Measurements from ENCODE around the gene CDC42EP3. TPM values are rescaled to one million over a fixed set of nuclear protein-coding genes. Genes with fewer than 3 reads are reported as not detected.

CDC42EP3 gene
- total and polyA plus RNA-seq, 2 donors (not counting 1 experiment from before 2014, with no cell fraction given), result 28.0 to 29.9 TPM

- Histone ChIP-seq H3K27ac (ENCODE audit: low read length in 2 of 2) (no peak overlapping the region), H3K36me3 (replicated peaks in 1 of 2; ENCODE audit: control extremely low read depth in 1 of 2, control insufficient read depth in 1 of 2, extremely low read depth in 1 of 2, insufficient read depth in 2 of 2, low read length in 1 of 2) (peaks cover 2 to 4% of the 10 kb centered on the region in 2 experiments), H3K4me1 (ENCODE audit: control insufficient read depth in 2 of 2, insufficient read depth in 2 of 2, low read length in 2 of 2) (peaks cover 44 to 52% of the 10 kb centered on the region in 2 donors), H2AFZ (ENCODE audit: insufficient read depth, low read depth, low read length, poor library complexity, severe bottlenecking) (no peak overlapping the region), H3K79me2 (ENCODE audit: control insufficient read depth, insufficient read depth, low read length) (peaks cover 74% of the 10 kb centered on the region), H3K9me3 (ENCODE audit: control extremely low read depth in 1 of 3, control insufficient read depth in 2 of 3, insufficient read depth in 1 of 3, low read length in 2 of 3) (no peaks in the 10 kb centered on the region), H3K27me3 (replicated peaks in 1 of 4; ENCODE audit: control extremely low read depth in 1 of 4, control insufficient read depth in 3 of 4, insufficient read depth in 4 of 4, low read length in 3 of 4) (no peaks in the 10 kb centered on the region), H3K4me3 (ENCODE audit: control extremely low read depth in 1 of 5, extremely low read depth in 1 of 5, insufficient read depth in 1 of 5, low read depth in 2 of 5, low read length in 4 of 5) (no peak overlapping the region), H4K20me1 (ENCODE audit: control insufficient read depth, insufficient read depth, low read length, poor library complexity, severe bottlenecking) (peaks cover 9% of the 10 kb centered on the region), H3K9ac (ENCODE audit: low read length) (no peak overlapping the region), H3K4me2 (replicated peaks; ENCODE audit: low read depth, low read length, poor library complexity, severe bottlenecking) (no peak overlapping the region)
- ChIA-PET CTCF (interaction anchor here (0.6 to 1.1 kb wide), 3 partner anchors 16 to 253 kb away, joined by 3 to 5 read pairs (median 4); no protein-coding TSS in a partner anchor), POLR2A (no interaction called here)
- TF ChIP-seq, protein P1, sequence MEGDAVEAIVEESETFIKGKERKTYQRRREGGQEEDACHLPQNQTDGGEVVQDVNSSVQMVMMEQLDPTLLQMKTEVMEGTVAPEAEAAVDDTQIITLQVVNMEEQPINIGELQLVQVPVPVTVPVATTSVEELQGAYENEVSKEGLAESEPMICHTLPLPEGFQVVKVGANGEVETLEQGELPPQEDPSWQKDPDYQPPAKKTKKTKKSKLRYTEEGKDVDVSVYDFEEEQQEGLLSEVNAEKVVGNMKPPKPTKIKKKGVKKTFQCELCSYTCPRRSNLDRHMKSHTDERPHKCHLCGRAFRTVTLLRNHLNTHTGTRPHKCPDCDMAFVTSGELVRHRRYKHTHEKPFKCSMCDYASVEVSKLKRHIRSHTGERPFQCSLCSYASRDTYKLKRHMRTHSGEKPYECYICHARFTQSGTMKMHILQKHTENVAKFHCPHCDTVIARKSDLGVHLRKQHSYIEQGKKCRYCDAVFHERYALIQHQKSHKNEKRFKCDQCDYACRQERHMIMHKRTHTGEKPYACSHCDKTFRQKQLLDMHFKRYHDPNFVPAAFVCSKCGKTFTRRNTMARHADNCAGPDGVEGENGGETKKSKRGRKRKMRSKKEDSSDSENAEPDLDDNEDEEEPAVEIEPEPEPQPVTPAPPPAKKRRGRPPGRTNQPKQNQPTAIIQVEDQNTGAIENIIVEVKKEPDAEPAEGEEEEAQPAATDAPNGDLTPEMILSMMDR (IDR thresholded peaks at IDR 0.05), result no peak
- TF ChIP-seq EZH2 (IDR thresholded peaks at IDR 0.05; ENCODE audit: borderline replicate concordance, insufficient read depth, low read depth, low read length, poor library complexity, severe bottlenecking), result no peak
- no peaks in the 10 kb centered on the region for H3K9me3 Mint-ChIP-seq (ENCODE audit: insufficient read depth)
- H3K4me1 Mint-ChIP-seq, result peaks cover 71% of the 10 kb centered on the region
- intact Hi-C loops (cut with micrococcal nuclease), result no loop called here
- H3K27me3 Mint-ChIP-seq, result no peaks in the 10 kb centered on the region
- DNase-seq (no peak), ATAC-seq (ENCODE audit: low read depth) (no peak)
- H3K4me3 Mint-ChIP-seq, result no peak overlapping the region
- H3K27ac Mint-ChIP-seq, result no peak overlapping the region
- WGBS (ENCODE audit: insufficient coverage), result 83% methylated on average over 1 of the region's 2 CpGs
These were observed 3.7 kb downstream of the CDC42EP3 start for GRCh38 chr2:37667704-37668103.

GRCh38 chr2:37666772-37667171 is 4.7 kb downstream of the CDC42EP3 start:
- Histone ChIP-seq H3K4me2 (replicated peaks; ENCODE audit: low read depth, low read length, poor library complexity, severe bottlenecking) (peak overlapping the region; percentile 6), H2AFZ (ENCODE audit: insufficient read depth, low read depth, low read length, poor library complexity, severe bottlenecking) (no peak overlapping the region), H4K20me1 (ENCODE audit: control insufficient read depth, insufficient read depth, low read length, poor library complexity, severe bottlenecking) (peaks cover 9% of the 10 kb centered on the region), H3K27me3 (replicated peaks in 1 of 4; ENCODE audit: control extremely low read depth in 1 of 4, control insufficient read depth in 3 of 4, insufficient read depth in 4 of 4, low read length in 3 of 4) (no peaks in the 10 kb centered on the region), H3K9ac (ENCODE audit: low read length) (no peak overlapping the region), H3K4me3 (ENCODE audit: control extremely low read depth in 1 of 5, extremely low read depth in 1 of 5, insufficient read depth in 1 of 5, low read depth in 2 of 5, low read length in 4 of 5) (no peak overlapping the region), H3K9me3 (ENCODE audit: control extremely low read depth in 1 of 3, control insufficient read depth in 2 of 3, insufficient read depth in 1 of 3, low read length in 2 of 3) (no peaks in the 10 kb centered on the region), H3K27ac (ENCODE audit: low read length in 2 of 2) (peak overlapping the region in 1 of 2 donors; percentile 50), H3K36me3 (replicated peaks in 1 of 2; ENCODE audit: control extremely low read depth in 1 of 2, control insufficient read depth in 1 of 2, extremely low read depth in 1 of 2, insufficient read depth in 2 of 2, low read length in 1 of 2) (peaks cover 3 to 5% of the 10 kb centered on the region in 2 experiments), H3K79me2 (ENCODE audit: control insufficient read depth, insufficient read depth, low read length) (peaks cover 84% of the 10 kb centered on the region), H3K4me1 (ENCODE audit: control insufficient read depth in 2 of 2, insufficient read depth in 2 of 2, low read length in 2 of 2) (peaks cover 43 to 49% of the 10 kb centered on the region in 2 donors)
- WGBS (ENCODE audit: insufficient coverage), result 55% methylated on average over 2 of the region's 2 CpGs
- CTCF ChIA-PET, result interaction anchor here (1.0 to 1.1 kb wide), 2 partner anchors 46 to 252 kb away, joined by 3 to 4 read pairs; no protein-coding TSS in a partner anchor
- peak overlapping the region; percentile 70 for H3K27ac Mint-ChIP-seq
- POLR2A ChIA-PET, result no interaction called here
- DNase-seq (no peak), ATAC-seq (ENCODE audit: low read depth) (no peak)
- H3K27me3 Mint-ChIP-seq, result no peaks in the 10 kb centered on the region
- no peak overlapping the region for H3K4me3 Mint-ChIP-seq
- intact Hi-C loops (cut with micrococcal nuclease), result loop anchor here (1.0 kb wide), 1 partner anchor 9 kb away; no protein-coding TSS in a partner anchor
- no peaks in the 10 kb centered on the region for H3K9me3 Mint-ChIP-seq (ENCODE audit: insufficient read depth)
- TF ChIP-seq, protein P1 (IDR thresholded peaks at IDR 0.05), result no peak
- TF ChIP-seq EZH2 (IDR thresholded peaks at IDR 0.05; ENCODE audit: borderline replicate concordance, insufficient read depth, low read depth, low read length, poor library complexity, severe bottlenecking), result no peak
- peaks cover 74% of the 10 kb centered on the region for H3K4me1 Mint-ChIP-seq
